C4-2B (cell line): Measurements from ENCODE around the gene ZSCAN23.

Experiments used
- ZFX ChIP-seq: fragments of 450-650 bp; IDR thresholded peaks from 2 replicates; pipeline ENCODE4 v1.6.1; 2017
- TF ChIP-seq, protein P1 (sequence below): fragments of 450-650 bp; conservative IDR thresholded peaks from 2 replicates; pipeline ENCODE4 v1.5.1; 2017; ENCODE audit warnings: mild to moderate bottlenecking

DNA sequence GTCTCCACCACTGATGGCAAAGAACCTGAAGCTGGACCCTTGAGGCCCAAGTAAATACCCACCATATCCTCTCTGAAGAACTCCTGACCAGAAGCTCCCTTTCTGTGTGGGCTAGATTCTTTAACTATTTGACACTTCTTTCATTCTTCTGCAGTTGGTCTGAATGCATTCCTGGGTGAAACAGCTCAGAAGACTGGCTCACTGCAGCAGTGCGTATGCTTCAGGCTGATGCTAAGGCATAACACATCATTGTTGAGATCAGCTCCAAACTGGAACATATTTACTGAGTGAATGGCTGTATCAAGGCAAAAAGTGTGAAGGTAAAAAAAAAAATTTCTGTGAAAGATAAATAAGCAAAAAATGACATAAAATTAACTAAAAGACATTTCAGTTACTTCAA lies 19.7 kb downstream of the ZSCAN23 start:
- TF ChIP-seq, protein P1, sequence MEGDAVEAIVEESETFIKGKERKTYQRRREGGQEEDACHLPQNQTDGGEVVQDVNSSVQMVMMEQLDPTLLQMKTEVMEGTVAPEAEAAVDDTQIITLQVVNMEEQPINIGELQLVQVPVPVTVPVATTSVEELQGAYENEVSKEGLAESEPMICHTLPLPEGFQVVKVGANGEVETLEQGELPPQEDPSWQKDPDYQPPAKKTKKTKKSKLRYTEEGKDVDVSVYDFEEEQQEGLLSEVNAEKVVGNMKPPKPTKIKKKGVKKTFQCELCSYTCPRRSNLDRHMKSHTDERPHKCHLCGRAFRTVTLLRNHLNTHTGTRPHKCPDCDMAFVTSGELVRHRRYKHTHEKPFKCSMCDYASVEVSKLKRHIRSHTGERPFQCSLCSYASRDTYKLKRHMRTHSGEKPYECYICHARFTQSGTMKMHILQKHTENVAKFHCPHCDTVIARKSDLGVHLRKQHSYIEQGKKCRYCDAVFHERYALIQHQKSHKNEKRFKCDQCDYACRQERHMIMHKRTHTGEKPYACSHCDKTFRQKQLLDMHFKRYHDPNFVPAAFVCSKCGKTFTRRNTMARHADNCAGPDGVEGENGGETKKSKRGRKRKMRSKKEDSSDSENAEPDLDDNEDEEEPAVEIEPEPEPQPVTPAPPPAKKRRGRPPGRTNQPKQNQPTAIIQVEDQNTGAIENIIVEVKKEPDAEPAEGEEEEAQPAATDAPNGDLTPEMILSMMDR = no peak
- TF ChIP-seq ZFX = no peak
